H9 (cell line): ENCODE results near the gene CACNA1A. TPM values are rescaled to one million over a fixed set of nuclear protein-coding genes. Genes with fewer than 3 reads are reported as not detected.

Experiments used
- DNase-seq: peaks from one replicate; pipeline ENCODE4 v3.0.0-alpha.2; 2017
- H2AFZ ChIP-seq: one replicate; pipeline ENCODE4 v1.6.1; 2013; ENCODE audit warnings: mild to moderate bottlenecking, low read length, control low read depth, moderate library complexity
- H2AK5ac ChIP-seq: 2 replicates; pipeline ENCODE4 v1.6.1; 2013; ENCODE audit warnings: low read length, control low read depth, mixed read lengths; ENCODE audit not compliant: insufficient read length
- H2BK120ac ChIP-seq: one replicate; pipeline ENCODE4 v1.6.1; 2013; ENCODE audit warnings: low read depth, mild to moderate bottlenecking, low read length, control low read depth, inconsistent platforms; ENCODE audit not compliant: poor library complexity, severe bottlenecking
- H2BK12ac ChIP-seq: 2 replicates; pipeline ENCODE4 v1.6.1; 2013; ENCODE audit warnings: low read length, control low read depth, mixed read lengths, low read depth; ENCODE audit not compliant: insufficient read length
- H2BK15ac ChIP-seq: 2 replicates; pipeline ENCODE4 v1.6.1; 2013; ENCODE audit warnings: low read depth, low read length, control low read depth
- H2BK20ac ChIP-seq: one replicate; pipeline ENCODE4 v1.6.1; 2013; ENCODE audit warnings: low read depth, mild to moderate bottlenecking, low read length, control low read depth, inconsistent platforms; ENCODE audit not compliant: poor library complexity, severe bottlenecking
- H2BK5ac ChIP-seq: 2 replicates; pipeline ENCODE4 v1.6.1; 2013; ENCODE audit warnings: low read length, control low read depth, mixed read lengths; ENCODE audit not compliant: insufficient read length
- H3K14ac ChIP-seq: 2 replicates; pipeline ENCODE4 v1.6.1; 2013; ENCODE audit warnings: low read length, control low read depth; ENCODE audit not compliant: insufficient read depth
- H3K18ac ChIP-seq: 2 replicates; pipeline ENCODE4 v1.6.1; 2013; ENCODE audit warnings: low read depth, mild to moderate bottlenecking, mixed read lengths, low read length, control low read depth; ENCODE audit not compliant: insufficient read length
- H3K23ac ChIP-seq: 2 replicates; pipeline ENCODE4 v1.6.1; 2013; ENCODE audit warnings: low read length, control low read depth, mixed read lengths, low read depth; ENCODE audit not compliant: insufficient read length
- H3K23me2 ChIP-seq: 2 replicates; pipeline ENCODE4 v1.6.1; 2013; ENCODE audit warnings: low read depth, mild to moderate bottlenecking, mixed read lengths, low read length, control low read depth; ENCODE audit not compliant: insufficient read length, poor library complexity, severe bottlenecking
- H3K27ac ChIP-seq: 2 replicates; pipeline ENCODE4 v1.5.1; 2013; ENCODE audit warnings: low read length, control low read depth, mixed read lengths, low read depth; ENCODE audit not compliant: insufficient read length
- H3K27me3 ChIP-seq: 2 replicates; pipeline ENCODE4 v1.6.1; 2013; ENCODE audit warnings: low read length, control low read depth, inconsistent platforms; ENCODE audit not compliant: insufficient read depth
- H3K4ac ChIP-seq: 2 replicates; pipeline ENCODE4 v1.6.1; 2013; ENCODE audit warnings: low read depth, mild to moderate bottlenecking, control low read depth, inconsistent platforms, low read length, moderate library complexity
- H3K4me1 ChIP-seq: 2 replicates; pipeline ENCODE4 v1.6.1; 2013; ENCODE audit warnings: low read length, control low read depth, inconsistent platforms; ENCODE audit not compliant: insufficient read depth
- H3K4me2 ChIP-seq: 2 replicates; pipeline ENCODE4 v1.6.1; 2013; ENCODE audit warnings: low read length, control low read depth, mixed read lengths; ENCODE audit not compliant: insufficient read length, insufficient read depth
- H3K56ac ChIP-seq: 2 replicates; pipeline ENCODE4 v1.6.1; 2013; ENCODE audit warnings: low read depth, mild to moderate bottlenecking, mixed read lengths, low read length, control low read depth; ENCODE audit not compliant: insufficient read length
- H3K79me1 ChIP-seq: 2 replicates; pipeline ENCODE4 v1.6.1; 2013; ENCODE audit warnings: low read depth, mild to moderate bottlenecking, moderate library complexity, low read length, control low read depth, inconsistent platforms; ENCODE audit not compliant: insufficient read depth, poor library complexity, severe bottlenecking
- H3K79me2 ChIP-seq: 2 replicates; pipeline ENCODE4 v1.6.1; 2013; ENCODE audit warnings: low read length, control low read depth, inconsistent platforms; ENCODE audit not compliant: insufficient read depth
- H3K9ac ChIP-seq: 2 replicates; pipeline ENCODE4 v1.6.1; 2013; ENCODE audit warnings: low read length, control low read depth, mixed read lengths; ENCODE audit not compliant: insufficient read length; ENCODE audit errors: extremely low read depth
- H3K9me3 ChIP-seq: one replicate; pipeline ENCODE4 v1.6.1; 2013; ENCODE audit warnings: low read depth, low read length, inconsistent platforms; ENCODE audit not compliant: control insufficient read depth
- H3T11ph ChIP-seq: one replicate; pipeline ENCODE4 v1.6.1; 2013; ENCODE audit warnings: mild to moderate bottlenecking, low read length, control low read depth, inconsistent platforms
- H4K20me1 ChIP-seq: one replicate; pipeline ENCODE4 v1.6.1; 2013; ENCODE audit not compliant: control insufficient read depth, insufficient read length, insufficient read depth
- H4K5ac ChIP-seq: 2 replicates; pipeline ENCODE4 v1.6.1; 2013; ENCODE audit warnings: low read depth, mild to moderate bottlenecking, mixed read lengths, low read length, control low read depth; ENCODE audit not compliant: insufficient read length
- H4K8ac ChIP-seq: replicated peaks from 2 replicates; pipeline ENCODE4 v1.6.1; 2013; ENCODE audit warnings: low read length, control low read depth, mixed read lengths, low read depth; ENCODE audit not compliant: insufficient read length
- H4K91ac ChIP-seq: 2 replicates; pipeline ENCODE4 v1.6.1; 2013; ENCODE audit warnings: low read depth, mild to moderate bottlenecking, moderate library complexity, mixed read lengths, low read length, control low read depth; ENCODE audit not compliant: insufficient read length
- H3K27ac Mint-ChIP-seq, 3 experiments: 2 replicates in 2 of 3; 3 replicates in 1 of 3; pipeline ENCODE4 v1.8.0; 2020 to 2021; ENCODE audit warnings: mixed read lengths in 3 of 3, mild to moderate bottlenecking in 1 of 3, moderate library complexity in 1 of 3
- H3K27me3 Mint-ChIP-seq: 2 replicates; pipeline ENCODE4 v1.8.0; 2021; ENCODE audit warnings: low read depth, mild to moderate bottlenecking, moderate library complexity, mixed read lengths
- H3K36me3 Mint-ChIP-seq, 3 experiments: 2 replicates in 2 of 3; 3 replicates in 1 of 3; pipeline ENCODE4 v1.8.0; 2020 to 2021; ENCODE audit warnings: low read depth in 3 of 3, mixed read lengths in 3 of 3; ENCODE audit not compliant: insufficient read depth in 1 of 3
- H3K4me1 Mint-ChIP-seq, 2 experiments: 2 replicates each; pipeline ENCODE4 v1.8.0; 2020; ENCODE audit warnings: mixed read lengths in 2 of 2
- H3K4me3 Mint-ChIP-seq, 2 experiments: 2 replicates in 1 of 2; 3 replicates in 1 of 2; pipeline ENCODE4 v1.8.0; 2020 to 2021; ENCODE audit warnings: mild to moderate bottlenecking in 2 of 2, mixed read lengths in 2 of 2, moderate library complexity in 1 of 2
- H3K9me3 Mint-ChIP-seq, 2 experiments: 2 replicates in 1 of 2; 3 replicates in 1 of 2; pipeline ENCODE4 v1.8.0; 2020; ENCODE audit warnings: mild to moderate bottlenecking in 2 of 2, mixed read lengths in 2 of 2, moderate library complexity in 1 of 2
- WGBS: extraction: QIAGEN DNeasy Blood & Tissue Kit; methylation state at CpG from one replicate; pipeline ENCODE4 v1.1.7; 2013; ENCODE audit warnings: missing lambda C conversion rate, low lambda C conversion rate, mixed read lengths; ENCODE audit not compliant: insufficient read length; ENCODE audit errors: extremely low coverage; 5-methylcytosine and 5-hydroxymethylcytosine counted together
- total RNA-seq: library from RNA; stranded (reverse); gene quantifications from 2 replicates; pipeline ENCODE4 v1.2.1, GENCODE V29; 2021
- TF ChIP-seq, protein P1 (sequence below): fragments of 200-600 bp; sonication (generic); conservative IDR thresholded peaks from 3 replicates; pipeline ENCODE4 v1.8.0; 2021; ENCODE audit warnings: antibody characterized with exemption, mild to moderate bottlenecking

Gene CACNA1A
- total RNA-seq, 1 experiment from 2014 or later, result 8.0 TPM

DNA sequence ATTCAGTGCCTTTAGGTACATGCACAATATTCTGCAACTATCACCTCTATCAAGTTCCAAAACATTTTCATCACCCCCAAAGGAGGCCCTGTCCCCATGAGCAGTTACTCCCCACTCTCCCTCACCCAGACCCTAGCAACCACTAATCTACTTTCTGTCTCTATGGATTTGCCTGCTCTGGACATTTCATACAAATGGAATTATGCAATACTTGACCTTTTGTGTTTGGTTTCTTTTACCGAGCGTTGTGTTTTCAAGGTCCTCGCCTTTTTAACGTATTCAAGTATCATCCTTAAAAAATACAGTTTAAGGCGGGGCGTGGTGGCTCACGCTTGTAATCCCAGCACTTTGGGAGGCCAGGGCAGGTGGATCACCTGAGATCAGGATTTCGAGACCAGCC is 196.4 kb downstream of the CACNA1A start:
- Histone ChIP-seq H3K23me2 (no peaks in the 10 kb centered on the region), H3K79me2 (no peaks in the 10 kb centered on the region), H3K4ac (no peak overlapping the region), H2BK5ac (no peak overlapping the region), H2AFZ (no peak overlapping the region), H2AK5ac (no peak overlapping the region), H3K79me1 (no peaks in the 10 kb centered on the region), H3K23ac (no peak overlapping the region), H3T11ph (no peak overlapping the region), H3K4me2 (no peak overlapping the region), H3K56ac (no peak overlapping the region), H3K14ac (no peak overlapping the region), H3K27ac (no peak overlapping the region), H2BK15ac (no peak overlapping the region), H2BK20ac (no peak overlapping the region), H4K91ac (no peak overlapping the region), H3K18ac (no peak overlapping the region), H2BK12ac (no peak overlapping the region), H3K9me3 (no peaks in the 10 kb centered on the region), H4K5ac (no peak overlapping the region), H3K4me1 (no peaks in the 10 kb centered on the region), H2BK120ac (no peak overlapping the region), H4K8ac (no peak overlapping the region), H3K27me3 (no peaks in the 10 kb centered on the region), H4K20me1 (no peaks in the 10 kb centered on the region), H3K9ac (no peak overlapping the region)
- Mint-ChIP-seq H3K4me3 (no peak overlapping the region), H3K4me1 (peaks cover 8 to 11% of the 10 kb centered on the region in 2 experiments), H3K27me3 (no peaks in the 10 kb centered on the region; the same call in 1 of the 2 replicates), H3K27ac (no peak overlapping the region), H3K9me3 (no peaks in the 10 kb centered on the region; a peak in 1 of 5 replicates), H3K36me3 (peaks cover 0 to 20% (median 3%) of the 10 kb centered on the region in 3 experiments; a peak in 4 of 7 replicates)
- DNase-seq, result no peak
- WGBS, result no CpG with 5 or more reads among the region's 8 CpGs
- TF ChIP-seq, protein P1, sequence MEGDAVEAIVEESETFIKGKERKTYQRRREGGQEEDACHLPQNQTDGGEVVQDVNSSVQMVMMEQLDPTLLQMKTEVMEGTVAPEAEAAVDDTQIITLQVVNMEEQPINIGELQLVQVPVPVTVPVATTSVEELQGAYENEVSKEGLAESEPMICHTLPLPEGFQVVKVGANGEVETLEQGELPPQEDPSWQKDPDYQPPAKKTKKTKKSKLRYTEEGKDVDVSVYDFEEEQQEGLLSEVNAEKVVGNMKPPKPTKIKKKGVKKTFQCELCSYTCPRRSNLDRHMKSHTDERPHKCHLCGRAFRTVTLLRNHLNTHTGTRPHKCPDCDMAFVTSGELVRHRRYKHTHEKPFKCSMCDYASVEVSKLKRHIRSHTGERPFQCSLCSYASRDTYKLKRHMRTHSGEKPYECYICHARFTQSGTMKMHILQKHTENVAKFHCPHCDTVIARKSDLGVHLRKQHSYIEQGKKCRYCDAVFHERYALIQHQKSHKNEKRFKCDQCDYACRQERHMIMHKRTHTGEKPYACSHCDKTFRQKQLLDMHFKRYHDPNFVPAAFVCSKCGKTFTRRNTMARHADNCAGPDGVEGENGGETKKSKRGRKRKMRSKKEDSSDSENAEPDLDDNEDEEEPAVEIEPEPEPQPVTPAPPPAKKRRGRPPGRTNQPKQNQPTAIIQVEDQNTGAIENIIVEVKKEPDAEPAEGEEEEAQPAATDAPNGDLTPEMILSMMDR, result no peak
